ENCODE measurements around the gene LNP1. TPM values are rescaled to one million over a fixed set of nuclear protein-coding genes. Genes with fewer than 3 reads are reported as not detected.
A peak's percentile ranks its signal among the peaks of the same experiment; 100 is the strongest.

The LNP1 gene
- total and polyA plus RNA-seq, 9 of the 15 experiments (the other 6 are each of a cell fraction or from before 2014, with no cell fraction given) = 1.9 to 5.2 (median 4.5) TPM

DNA sequence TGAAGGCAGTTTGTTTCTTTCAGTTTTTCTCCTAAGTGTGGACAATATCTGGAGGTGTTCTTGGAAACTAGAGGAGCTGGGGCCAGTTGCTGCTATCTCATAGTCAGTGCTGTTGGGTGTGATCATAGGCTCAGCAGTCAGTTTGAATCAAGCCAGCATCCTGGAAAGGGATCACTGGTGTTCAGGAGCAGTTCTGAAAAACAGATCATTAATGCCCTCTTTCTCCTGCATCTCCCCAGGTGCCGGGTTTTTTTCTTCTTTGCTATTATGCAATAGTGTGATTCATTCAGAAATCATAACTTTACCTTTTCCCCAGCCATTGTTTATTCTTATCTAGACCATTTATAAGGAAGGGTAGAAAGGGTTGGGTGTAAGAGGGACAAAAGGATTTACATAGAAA, 24.0 kb downstream of the LNP1 start:
- no TSS peak for BruUV-seq (replicated peaks)
- H4K20me1 ChIP-seq (replicated peaks; ENCODE audit: control insufficient read depth, insufficient read depth, low read length) = no peaks in the 10 kb centered on the region
- intact Hi-C loops (cut with micrococcal nuclease) = no loop called here
- WGBS (ENCODE audit: insufficient coverage, low coverage, missing lambda C conversion rate) = 0% methylated on average over 1 of the region's 1 CpG
- CTCF ChIA-PET (ENCODE audit: low intra/inter-chr PET ratio) = no interaction called here
- peak; percentile 83 for FAIRE-seq
- H2AFZ ChIP-seq (ENCODE audit: low read depth, low read length) = peak overlapping the region; percentile 80
- peak overlapping the region; percentile 66 for H3K4me2 ChIP-seq (ENCODE audit: insufficient read depth, low read length)
- in situ Hi-C loops (cut with MboI) = no loop called here
- no peaks in the 10 kb centered on the region for H3K27me3 ChIP-seq (ENCODE audit: control insufficient read depth in 2 of 2, insufficient read depth in 2 of 2, low read length in 2 of 2)
- POLR2A ChIA-PET = interaction anchor here (1.0 to 1.7 kb wide), 3 partner anchors 11 to 24 kb away, joined by 3 to 9 read pairs (median 8); partner anchors contain the start of gene LNP1
- peak; percentile 90 for ATAC-seq
- peaks cover 0 to 23% of the 10 kb centered on the region in 2 experiments; a peak in 3 of 5 replicates for H3K4me1 ChIP-seq (replicated peaks in 1 of 2; ENCODE audit: control insufficient read depth in 2 of 2, insufficient read depth in 2 of 2, low read length in 2 of 2)
- no peak overlapping the region for H3K4me3 ChIP-seq
- H3K9me1 ChIP-seq (ENCODE audit: control insufficient read depth, insufficient read depth, low read length) = no peaks in the 10 kb centered on the region
- no peaks in the 10 kb centered on the region for H3K9me3 ChIP-seq (replicated peaks; ENCODE audit: control insufficient read depth, insufficient read depth, low read depth, low read length)
- peak; percentile 14 to 67 (median 38) for DNase-seq (ENCODE audit: extremely low read depth in 1 of 4, low spot score in 3 of 4)
- H3K79me2 ChIP-seq (ENCODE audit: control insufficient read depth, insufficient read depth, low read length) = no peaks in the 10 kb centered on the region
- H3K27ac ChIP-seq (ENCODE audit: extremely low read depth, low read depth, low read length) = peak overlapping the region; percentile 73
- no peaks in the 10 kb centered on the region for H3K36me3 ChIP-seq (ENCODE audit: control insufficient read depth, insufficient read depth, low read length)
- H3K9ac ChIP-seq (ENCODE audit: insufficient read depth in 1 of 2, low read depth in 2 of 2, low read length in 2 of 2) = peak overlapping the region; percentile 61 to 62; a peak in 3 of 4 replicates
- TF ChIP-seq, protein P1, sequence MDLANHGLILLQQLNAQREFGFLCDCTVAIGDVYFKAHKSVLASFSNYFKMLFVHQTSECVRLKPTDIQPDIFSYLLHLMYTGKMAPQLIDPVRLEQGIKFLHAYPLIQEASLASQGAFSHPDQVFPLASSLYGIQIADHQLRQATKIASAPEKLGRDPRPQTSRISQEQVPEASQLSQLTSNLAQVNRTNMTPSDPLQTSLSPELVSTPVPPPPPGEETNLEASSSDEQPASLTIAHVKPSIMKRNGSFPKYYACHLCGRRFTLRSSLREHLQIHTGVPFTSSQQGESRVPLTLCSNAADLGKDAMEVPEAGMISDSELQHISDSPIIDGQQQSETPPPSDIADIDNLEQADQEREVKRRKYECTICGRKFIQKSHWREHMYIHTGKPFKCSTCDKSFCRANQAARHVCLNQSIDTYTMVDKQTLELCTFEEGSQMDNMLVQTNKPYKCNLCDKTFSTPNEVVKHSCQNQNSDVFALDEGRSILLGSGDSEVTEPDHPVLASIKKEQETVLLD (IDR thresholded peaks at IDR 0.05) = no peak
- TF ChIP-seq SOX6 (IDR thresholded peaks at IDR 0.05) (peak; percentile 11; the same call in 1 of the 2 replicates), TAL1 (IDR thresholded peaks at IDR 0.05) (no peak), ARID1B (IDR thresholded peaks at IDR 0.05) (peak; percentile 47; the same call in 1 of the 2 replicates), ZNF77 (CRISPR knock-in tag; IDR thresholded peaks at IDR 0.05) (no peak), DPF2 (IDR thresholded peaks at IDR 0.05) (0 out of 2 replicates have a peak, but pooled peaks have one; percentile 18), MYBL2 (IDR thresholded peaks at IDR 0.05; ENCODE audit: low read depth) (peak; percentile 51; the same call in 1 of the 2 replicates), MYBL2 (CRISPR knock-in tag; IDR thresholded peaks at IDR 0.05; ENCODE audit: borderline replicate concordance) (no peak), GATAD2B (IDR thresholded peaks at IDR 0.05; ENCODE audit: borderline replicate concordance) (no peak), PURB (CRISPR knock-in tag; IDR thresholded peaks at IDR 0.05; ENCODE audit: low read depth) (no peak), CCNT2 (IDR thresholded peaks at IDR 0.05; ENCODE audit: borderline replicate concordance, extremely low read depth, insufficient read length, low read depth, low read length) (no peak), ZNF143 (CRISPR knock-in tag; IDR thresholded peaks at IDR 0.05) (no peak), STAT5A (IDR thresholded peaks at IDR 0.05; ENCODE audit: borderline replicate concordance, low read length) (peak; percentile 20; the same call in 1 of the 2 replicates), FOXM1 (IDR thresholded peaks at IDR 0.05; ENCODE audit: low read depth) (peak; percentile 66; the same call in 1 of the 2 replicates), FOXM1 (CRISPR knock-in tag; IDR thresholded peaks at IDR 0.05; ENCODE audit: low read depth) (no peak), CEBPB (tag; IDR thresholded peaks at IDR 0.05) (peak; percentile 73), CEBPG (CRISPR knock-in tag; IDR thresholded peaks at IDR 0.05) (no peak; the same call in 1 of the 2 replicates), CEBPG (tag; conservative IDR thresholded peaks at IDR 0.05 in 1 of 2, IDR thresholded peaks at IDR 0.05 in 1 of 2) (peak; percentile 62 to 65)
- TF ChIP-seq, protein P2, sequence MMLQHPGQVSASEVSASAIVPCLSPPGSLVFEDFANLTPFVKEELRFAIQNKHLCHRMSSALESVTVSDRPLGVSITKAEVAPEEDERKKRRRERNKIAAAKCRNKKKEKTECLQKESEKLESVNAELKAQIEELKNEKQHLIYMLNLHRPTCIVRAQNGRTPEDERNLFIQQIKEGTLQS (IDR thresholded peaks at IDR 0.05) = peak; percentile 38; the same call in 1 of the 2 replicates
- TF ChIP-seq, protein P2 (CRISPR knock-in tag; conservative IDR thresholded peaks at IDR 0.05) = no peak
- TF ChIP-seq, protein P3, sequence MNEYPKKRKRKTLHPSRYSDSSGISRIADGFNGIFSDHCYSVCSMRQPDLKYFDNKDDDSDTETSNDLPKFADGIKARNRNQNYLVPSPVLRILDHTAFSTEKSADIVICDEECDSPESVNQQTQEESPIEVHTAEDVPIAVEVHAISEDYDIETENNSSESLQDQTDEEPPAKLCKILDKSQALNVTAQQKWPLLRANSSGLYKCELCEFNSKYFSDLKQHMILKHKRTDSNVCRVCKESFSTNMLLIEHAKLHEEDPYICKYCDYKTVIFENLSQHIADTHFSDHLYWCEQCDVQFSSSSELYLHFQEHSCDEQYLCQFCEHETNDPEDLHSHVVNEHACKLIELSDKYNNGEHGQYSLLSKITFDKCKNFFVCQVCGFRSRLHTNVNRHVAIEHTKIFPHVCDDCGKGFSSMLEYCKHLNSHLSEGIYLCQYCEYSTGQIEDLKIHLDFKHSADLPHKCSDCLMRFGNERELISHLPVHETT (CRISPR knock-in tag; conservative IDR thresholded peaks at IDR 0.05 in 1 of 2, IDR thresholded peaks at IDR 0.05 in 1 of 2) = no peak

All from K562 (cell line).